ENCODE measurements around the gene TPRN. TPM values are rescaled to one million over a fixed set of nuclear protein-coding genes. Genes with fewer than 3 reads are reported as not detected.

Gene TPRN
- total RNA-seq, 1 experiment from 2014 or later, result 24.9 TPM

- no peak overlapping the region for H3K4me2 ChIP-seq (ENCODE audit: low read length)
- H4K20me1 ChIP-seq (ENCODE audit: insufficient read depth), result no peaks in the 10 kb centered on the region
- RAD21 ChIA-PET (ENCODE audit: low non-redundant PET in 1 of 2, low total read pairs in 2 of 2, uncharacterized antibody in 2 of 2, unreplicated experiment in 2 of 2), result no interaction called here
- no peak for TF ChIP-seq FOSL1 (IDR thresholded peaks at IDR 0.05; ENCODE audit: low read depth)
- no peak for TF ChIP-seq CBX3 (IDR thresholded peaks at IDR 0.05; ENCODE audit: low read depth)
- TF ChIP-seq POLR2A (IDR thresholded peaks at IDR 0.05; ENCODE audit: borderline replicate concordance, extremely low read depth, insufficient read depth, insufficient read length), result no peak
- no peak for TF ChIP-seq SRF (IDR thresholded peaks at IDR 0.05; ENCODE audit: low read depth)
- TF ChIP-seq REST (IDR thresholded peaks at IDR 0.05; ENCODE audit: low read depth), result no peak
- TF ChIP-seq CTCF (IDR thresholded peaks at IDR 0.05 in 2 of 3, conservative IDR thresholded peaks at IDR 0.05 in 1 of 3; ENCODE audit: borderline replicate concordance in 1 of 3, insufficient read depth in 1 of 3, low read depth in 2 of 3, low read length in 2 of 3), result no peak
- POLR2A ChIA-PET, result interaction anchor here (1.5 kb wide), 1 partner anchor 28 kb away, joined by 4 read pairs; no protein-coding TSS in a partner anchor
- no peak overlapping the region for H2AFZ ChIP-seq (ENCODE audit: low read depth, low read length, poor library complexity, severe bottlenecking)
- no peak overlapping the region for H3K9ac ChIP-seq (ENCODE audit: low read length)
- no peaks in the 10 kb centered on the region; the same call in 1 of the 2 replicates for H3K79me2 ChIP-seq (ENCODE audit: insufficient read depth, low read length)
- H3K36me3 ChIP-seq (ENCODE audit: control insufficient read depth in 1 of 2, insufficient read depth in 2 of 2, low read length in 2 of 2), result peaks cover 0 to 3% of the 10 kb centered on the region in 2 experiments; a peak in 2 of 4 replicates
- no peaks in the 10 kb centered on the region for H3K27me3 ChIP-seq (ENCODE audit: insufficient read depth, low read length)
- DNase-seq (ENCODE audit: low read depth, low spot score) (no peak), ATAC-seq (no peak)
- CTCF ChIA-PET, result interaction anchor here (0.6 kb wide), 1 partner anchor 27 kb away, joined by 5 read pairs; no protein-coding TSS in a partner anchor
- BruUV-seq (replicated peaks), result no TSS peak
- H3K4me3 ChIP-seq (replicated peaks in 1 of 2; ENCODE audit: low read depth in 1 of 2, low read length in 2 of 2), result no peak overlapping the region
- H3K4me1 ChIP-seq (ENCODE audit: control insufficient read depth in 1 of 2, insufficient read depth in 2 of 2, low read length in 2 of 2), result peaks cover 0 to 15% of the 10 kb centered on the region in 2 experiments; a peak in 2 of 4 replicates
- H3K9me3 ChIP-seq (ENCODE audit: control insufficient read depth in 1 of 2, insufficient read depth in 1 of 2, low read depth in 1 of 2, low read length in 2 of 2), result no peaks in the 10 kb centered on the region
- H3K9me2 ChIP-seq (ENCODE audit: insufficient read depth), result no peaks in the 10 kb centered on the region
- intact Hi-C loops (cut with micrococcal nuclease), result no loop called here
- H3K27ac ChIP-seq (ENCODE audit: low read depth, low read length), result no peak overlapping the region
Observed at GRCh38 chr9:137178201-137178938, 22.2 kb downstream of the TPRN start.
